ENCODE results near the gene GNAI1.

GRCh38 chr7:80098795-80099194, 35.8 kb upstream of the GNAI1 start:
- TF ChIP-seq CTCF (IDR thresholded peaks at IDR 0.05; ENCODE audit: low read length): peak; percentile 30
- no peak for TF ChIP-seq EZH2 (optimal IDR thresholded peaks at IDR 0.05; ENCODE audit: low read depth, low read length)
- TF ChIP-seq EZH2phosphoT487 (IDR thresholded peaks at IDR 0.05; ENCODE audit: low read length): no peak
